SK-N-SH (cell line): ENCODE measurements around the gene FRMD4B. TPM values are rescaled to one million over a fixed set of nuclear protein-coding genes. Genes with fewer than 3 reads are reported as not detected.

Experiments used
- CTCF ChIA-PET: fragments of 300-600, 350-600 bp; formaldehyde crosslinking; extraction: SDS; loops from one replicate; lab custom pipeline; 2021; lab: Yijun Ruan, JAX
- POLR2A ChIA-PET: fragments of 350-600 bp; sonication (Branson Sonifier 250); formaldehyde crosslinking; extraction: SDS; loops from one replicate; lab custom pipeline; 2020; ENCODE audit warnings: antibody characterized with exemption, inconsistent platforms; lab: Yijun Ruan, JAX
- DNase-seq: peaks from one replicate; pipeline ENCODE4 v3.0.0; 2012
- H2AFZ ChIP-seq: fragments of 200-600 bp; sonication (generic); 2 replicates; pipeline ENCODE4 v1.8.1; 2016; ENCODE audit warnings: antibody characterized with exemption, mild to moderate bottlenecking, low read depth
- H3F3A ChIP-seq: fragments of 200-600 bp; sonication (generic); replicated peaks from 2 replicates; pipeline ENCODE3; 2016; ENCODE audit warnings: antibody characterized with exemption, mild to moderate bottlenecking; ENCODE audit not compliant: insufficient read depth
- H3K27ac ChIP-seq, 2 experiments: fragments of 200-500 bp in 1 of 2; fragments of 200-600 bp in 1 of 2; sonication (Bioruptor generic) in 1 of 2; sonication (generic), shearing (Covaris generic) in 1 of 2; 2 replicates each; pipeline versions ENCODE4 v1.5.1 to v1.6.1; 2014 to 2016; ENCODE audit warnings: low read depth in 2 of 2, inconsistent platforms in 1 of 2, low read length in 1 of 2, mild to moderate bottlenecking in 1 of 2, mixed read lengths in 1 of 2
- H3K27me3 ChIP-seq: fragments of 200-600 bp; sonication (generic), shearing (Covaris generic); 2 replicates; pipeline ENCODE4 v1.6.1; 2016; ENCODE audit warnings: mixed run types; ENCODE audit not compliant: insufficient read depth
- H3K36me3 ChIP-seq, 2 experiments: fragments of 200-500 bp in 1 of 2; fragments of 200-600 bp in 1 of 2; sonication (Bioruptor generic) in 1 of 2; sonication (generic) in 1 of 2; replicated peaks in 1 of 2; 2 replicates each; pipeline versions ENCODE3 to v1.5.1; 2014 to 2016; ENCODE audit warnings: low read length in 1 of 2, mild to moderate bottlenecking in 1 of 2; ENCODE audit not compliant: insufficient read depth in 2 of 2, control insufficient read depth in 1 of 2
- H3K4me1 ChIP-seq, 2 experiments: fragments of 200-500 bp in 1 of 2; fragments of 200-600 bp in 1 of 2; sonication (Bioruptor generic) in 1 of 2; sonication (generic), shearing (Covaris generic) in 1 of 2; 2 replicates each; pipeline versions ENCODE4 v1.5.1 to v1.6.1; 2014 to 2016; ENCODE audit warnings: low read depth in 1 of 2, low read length in 1 of 2, mixed run types in 1 of 2; ENCODE audit not compliant: insufficient read depth in 2 of 2, control insufficient read depth in 1 of 2
- H3K4me2 ChIP-seq: fragments of 200-600 bp; sonication (generic), shearing (Covaris generic); 2 replicates; pipeline ENCODE4 v1.6.1; 2017; ENCODE audit warnings: mixed run types
- H3K4me3 ChIP-seq, 2 experiments: fragments of 200-500 bp in 1 of 2; fragments of 200-600 bp in 1 of 2; sonication (Bioruptor generic) in 1 of 2; sonication (generic), shearing (Covaris generic) in 1 of 2; 2 replicates each; pipeline versions ENCODE4 v1.5.1 to v1.8.1; 2014 to 2016; ENCODE audit warnings: low read depth in 2 of 2, inconsistent platforms in 1 of 2, low read length in 1 of 2, mild to moderate bottlenecking in 1 of 2, mixed read lengths in 1 of 2, moderate library complexity in 1 of 2
- H3K79me2 ChIP-seq: fragments of 200-600 bp; sonication (generic); 2 replicates; pipeline ENCODE4 v1.8.1; 2017; ENCODE audit warnings: mild to moderate bottlenecking; ENCODE audit not compliant: insufficient read depth
- H3K9ac ChIP-seq: fragments of 200-600 bp; sonication (generic); 2 replicates; pipeline ENCODE4 v1.6.1; 2017; ENCODE audit warnings: mixed run types
- H3K9me2 ChIP-seq: fragments of 200-600 bp; sonication (generic); 2 replicates; pipeline ENCODE4 v1.6.1; 2017; ENCODE audit warnings: mixed run types
- H3K9me3 ChIP-seq: fragments of 200-600 bp; sonication (generic); 2 replicates; pipeline ENCODE4 v1.6.1; 2017; ENCODE audit warnings: mixed run types, mild to moderate bottlenecking, moderate library complexity
- H4K20me1 ChIP-seq: fragments of 200-600 bp; sonication (generic); 2 replicates; pipeline ENCODE4 v1.6.1; 2017; ENCODE audit warnings: mild to moderate bottlenecking, mixed run types; ENCODE audit not compliant: insufficient read depth
- CHD2 ChIP-seq: fragments of 150-350 bp; IDR thresholded peaks from 2 replicates; pipeline ENCODE4 v1.6.1; 2018; ENCODE audit warnings: low read length; ENCODE audit not compliant: partially characterized antibody
- EP300 ChIP-seq, 2 experiments: IDR thresholded peaks; 2 replicates each; pipeline versions ENCODE4 v1.4.0 to v1.6.1; 2012; ENCODE audit warnings: borderline replicate concordance in 1 of 2, low read depth in 1 of 2, low read length in 1 of 2
- FOSL2 ChIP-seq: IDR thresholded peaks from 2 replicates; pipeline ENCODE4 v1.4.0; 2012; ENCODE audit warnings: low read depth, mild to moderate bottlenecking, moderate library complexity, borderline replicate concordance
- MEF2A ChIP-seq: IDR thresholded peaks from 2 replicates; pipeline ENCODE4 v1.4.0; 2012; ENCODE audit warnings: low read depth, borderline replicate concordance
- PBX3 ChIP-seq: IDR thresholded peaks from 2 replicates; pipeline ENCODE4; 2012
- POLR2AphosphoS5 ChIP-seq: IDR thresholded peaks from 2 replicates; pipeline ENCODE4 v1.6.1; 2012; ENCODE audit warnings: low read depth, low read length
- RFX5 ChIP-seq: IDR thresholded peaks from 2 replicates; pipeline ENCODE4 v1.6.1; 2012; ENCODE audit warnings: mild to moderate bottlenecking, improper control_type of control experiment, low read length
- RXRA ChIP-seq: IDR thresholded peaks from 2 replicates; pipeline ENCODE4 v1.4.0; 2012; ENCODE audit warnings: low read depth, mild to moderate bottlenecking, borderline replicate concordance
- TCF12 ChIP-seq: IDR thresholded peaks from 2 replicates; pipeline ENCODE4 v1.4.0; 2012
- USF2 ChIP-seq: fragments of 150-350 bp; IDR thresholded peaks from 2 replicates; pipeline ENCODE4 v1.6.1; 2017; ENCODE audit warnings: antibody characterized with exemption, low read length, low read depth, borderline replicate concordance
- YY1 ChIP-seq: IDR thresholded peaks from 2 replicates; pipeline ENCODE4 v1.4.0; 2012; ENCODE audit warnings: low read depth, mild to moderate bottlenecking
- WGBS: methylation state at CpG from one replicate; pipeline ENCODE4 v1.1.6; 2017; ENCODE audit warnings: low lambda C conversion rate; 5-methylcytosine and 5-hydroxymethylcytosine counted together
- polyA plus RNA-seq, 3 experiments: library from polyadenylated mRNA; depleted of rRNA; stranded (reverse); fragments of >200 nt; gene quantifications; 2 replicates each; pipeline ENCODE4 v1.2.3, GENCODE V29; 2012
- TF ChIP-seq, protein P1 (sequence below): IDR thresholded peaks from 2 replicates; pipeline ENCODE4 v1.4.0; 2012; ENCODE audit warnings: low read depth, borderline replicate concordance
- TF ChIP-seq, protein P2 (sequence below): IDR thresholded peaks from 2 replicates; pipeline ENCODE4 v1.4.0; 2012; ENCODE audit warnings: low read depth, borderline replicate concordance

The FRMD4B gene
- polyA plus RNA-seq, 1 of the 3 experiments (the other 2 are of a cell fraction), result 0.53 TPM

GRCh38 chr3:69426291-69426966 lies 40.5 kb upstream of the FRMD4B start:
- H3K4me2 ChIP-seq, result no peak overlapping the region
- TF ChIP-seq, protein P1, sequence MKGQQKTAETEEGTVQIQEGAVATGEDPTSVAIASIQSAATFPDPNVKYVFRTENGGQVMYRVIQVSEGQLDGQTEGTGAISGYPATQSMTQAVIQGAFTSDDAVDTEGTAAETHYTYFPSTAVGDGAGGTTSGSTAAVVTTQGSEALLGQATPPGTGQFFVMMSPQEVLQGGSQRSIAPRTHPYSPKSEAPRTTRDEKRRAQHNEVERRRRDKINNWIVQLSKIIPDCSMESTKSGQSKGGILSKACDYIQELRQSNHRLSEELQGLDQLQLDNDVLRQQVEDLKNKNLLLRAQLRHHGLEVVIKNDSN, result no peak
- TF ChIP-seq POLR2AphosphoS5 (no peak), MEF2A (no peak), PBX3 (no peak), YY1 (no peak), RXRA (no peak), TCF12 (no peak), EP300 (IDR thresholded peaks at IDR 0.05; ENCODE audit: borderline replicate concordance in 1 of 2, low read depth in 1 of 2, low read length in 1 of 2) (no peak), FOSL2 (no peak), USF2 (no peak), RFX5 (no peak), CHD2 (no peak)
- TF ChIP-seq, protein P2, sequence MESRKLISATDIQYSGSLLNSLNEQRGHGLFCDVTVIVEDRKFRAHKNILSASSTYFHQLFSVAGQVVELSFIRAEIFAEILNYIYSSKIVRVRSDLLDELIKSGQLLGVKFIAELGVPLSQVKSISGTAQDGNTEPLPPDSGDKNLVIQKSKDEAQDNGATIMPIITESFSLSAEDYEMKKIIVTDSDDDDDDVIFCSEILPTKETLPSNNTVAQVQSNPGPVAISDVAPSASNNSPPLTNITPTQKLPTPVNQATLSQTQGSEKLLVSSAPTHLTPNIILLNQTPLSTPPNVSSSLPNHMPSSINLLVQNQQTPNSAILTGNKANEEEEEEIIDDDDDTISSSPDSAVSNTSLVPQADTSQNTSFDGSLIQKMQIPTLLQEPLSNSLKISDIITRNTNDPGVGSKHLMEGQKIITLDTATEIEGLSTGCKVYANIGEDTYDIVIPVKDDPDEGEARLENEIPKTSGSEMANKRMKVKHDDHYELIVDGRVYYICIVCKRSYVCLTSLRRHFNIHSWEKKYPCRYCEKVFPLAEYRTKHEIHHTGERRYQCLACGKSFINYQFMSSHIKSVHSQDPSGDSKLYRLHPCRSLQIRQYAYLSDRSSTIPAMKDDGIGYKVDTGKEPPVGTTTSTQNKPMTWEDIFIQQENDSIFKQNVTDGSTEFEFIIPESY, result no peak
- TF ChIP-seq, all 33 proteins: peak for 0
- H3K27me3 ChIP-seq, result no peaks in the 10 kb centered on the region
- no peak for DNase-seq
- no peaks in the 10 kb centered on the region for H4K20me1 ChIP-seq
- H2AFZ ChIP-seq, result peak overlapping the region; percentile 49; the same call in 1 of the 2 replicates
- no peaks in the 10 kb centered on the region for H3K36me3 ChIP-seq
- no peaks in the 10 kb centered on the region for H3K9me3 ChIP-seq
- WGBS, result 67% methylated on average over 7 of the region's 7 CpGs
- H3K4me3 ChIP-seq, result no peak overlapping the region
- no peak overlapping the region for H3K9ac ChIP-seq
- no peak overlapping the region for H3K27ac ChIP-seq
- H3K9me2 ChIP-seq, result no peaks in the 10 kb centered on the region
- H3K79me2 ChIP-seq, result no peaks in the 10 kb centered on the region
- ChIA-PET CTCF (interaction anchor here (0.8 to 8.4 kb wide), 21 partner anchors 9 to 309 kb away, joined by 3 to 88 read pairs (median 5); partner anchors contain the start of gene FRMD4B), POLR2A (no interaction called here)
- H3F3A ChIP-seq, result peaks cover 21% of the 10 kb centered on the region
- H3K4me1 ChIP-seq, result peaks cover 2 to 11% of the 10 kb centered on the region in 2 experiments; a peak in 3 of 4 replicates
